ENCODE data around the gene GAPVD1.
A peak's percentile ranks its signal among the peaks of the same experiment; 100 is the strongest.

The GAPVD1 gene

GRCh38 chr9:125409637-125410521 is 148.3 kb downstream of the GAPVD1 start:
- DNase-seq = peak; percentile 61

GRCh38 chr9:125410522-125410894 is 148.9 kb downstream of the GAPVD1 start:
- DNase-seq = no peak

- no peak for DNase-seq
Observed at GRCh38 chr9:125411171-125411756, 149.6 kb downstream of the GAPVD1 start.

GRCh38 chr9:125412166-125412565 is 150.5 kb downstream of the GAPVD1 start:
- no peak for DNase-seq

- DNase-seq = no peak
Observed at GRCh38 chr9:125413579-125413978, 152.0 kb downstream of the GAPVD1 start.

- DNase-seq = no peak
Observed at GRCh38 chr9:125415583-125416460, 154.2 kb downstream of the GAPVD1 start.

GRCh38 chr9:125416517-125416916 is 154.9 kb downstream of the GAPVD1 start:
- no peak for DNase-seq
